HepG2 (cell line): ENCODE results near the gene PPIL3. TPM values are rescaled to one million over a fixed set of nuclear protein-coding genes. Genes with fewer than 3 reads are reported as not detected.

Experiments
- ATF7-NPFF ChIP-seq: sonication (generic); formaldehyde crosslinking; IDR thresholded peaks from 2 replicates; pipeline ENCODE4 v1.8.1; 2023; ENCODE audit warnings: mild to moderate bottlenecking, low read depth, missing genetic modification reagents, moderate library complexity
- KMT2B ChIP-seq: IDR thresholded peaks from 2 replicates; pipeline ENCODE4 v1.6.1; 2016; ENCODE audit warnings: missing genetic modification reagents, missing compliant biosample characterization
- MZF1 ChIP-seq: sonication (generic); formaldehyde crosslinking; IDR thresholded peaks from 2 replicates; pipeline ENCODE4 v1.8.1; 2023; ENCODE audit warnings: mild to moderate bottlenecking, missing genetic modification reagents, borderline replicate concordance
- PAWR ChIP-seq: sonication (generic); formaldehyde crosslinking; IDR thresholded peaks from 2 replicates; pipeline ENCODE4 v1.4.0; 2020; ENCODE audit warnings: missing genetic modification reagents, mild to moderate bottlenecking, borderline replicate concordance
- RBM22 ChIP-seq: fragments of 200-400 bp; formaldehyde crosslinking; optimal IDR thresholded peaks from 2 replicates; pipeline ENCODE3; 2017; ENCODE audit warnings: mild to moderate bottlenecking, low read length, moderate library complexity
- SRY ChIP-seq: sonication (generic); formaldehyde crosslinking; IDR thresholded peaks from 2 replicates; pipeline ENCODE4 v1.8.0; 2022; ENCODE audit warnings: mild to moderate bottlenecking, missing genetic modification reagents
- TBL1XR1 ChIP-seq: fragments of 150-350 bp; IDR thresholded peaks from 2 replicates; pipeline ENCODE4 v1.6.1; 2014; ENCODE audit warnings: borderline replicate concordance, low read length; ENCODE audit not compliant: partially characterized antibody
- TGIF2 ChIP-seq: IDR thresholded peaks from 2 replicates; pipeline ENCODE4 v1.6.1; 2016; ENCODE audit warnings: control low read depth, missing compliant biosample characterization
- WIZ ChIP-seq: sonication (generic); formaldehyde crosslinking; IDR thresholded peaks from 2 replicates; pipeline ENCODE4 v1.5.1; 2020; ENCODE audit warnings: mild to moderate bottlenecking, missing genetic modification reagents
- ZFP36L2 ChIP-seq: sonication (generic); formaldehyde crosslinking; IDR thresholded peaks from 2 replicates; pipeline ENCODE4 v1.4.0; 2020; ENCODE audit warnings: missing genetic modification reagents
- ZFP62 ChIP-seq: sonication (generic); formaldehyde crosslinking; IDR thresholded peaks from 2 replicates; pipeline ENCODE4 v1.4.0; 2020; ENCODE audit warnings: missing genetic modification reagents
- ZFP82 ChIP-seq: sonication (generic); formaldehyde crosslinking; IDR thresholded peaks from 2 replicates; pipeline ENCODE4 v1.5.1; 2020; ENCODE audit warnings: mild to moderate bottlenecking, missing genetic modification reagents, borderline replicate concordance
- ZNF562 ChIP-seq: sonication (generic); formaldehyde crosslinking; IDR thresholded peaks from 2 replicates; pipeline ENCODE4 v1.8.0; 2022; ENCODE audit warnings: missing genetic modification reagents, borderline replicate concordance
- polyA plus RNA-seq, 8 experiments: library from polyadenylated mRNA; depleted of rRNA in 3 of 8; stranded (reverse) in 7 of 8; unstranded in 1 of 8; fragments of >200 nt; fragmentation: Illumina TruSeq in 4 of 8; extraction: Trizol in 4 of 8; gene quantifications; 2 replicates each; pipeline versions ENCODE4 v1.2.1 to v1.2.3, GENCODE V29; 2011 to 2016; ENCODE audit warnings: low read depth in 4 of 8, missing spikeins in 1 of 8, mixed read lengths in 1 of 8; ENCODE audit not compliant: insufficient read depth in 1 of 8
- total RNA-seq, 5 experiments: library from RNA; depleted of rRNA; stranded (reverse); fragments of >200 nt; fragmentation: Illumina TruSeq; extraction: Trizol; gene quantifications; 2 replicates each; pipeline ENCODE4 v1.2.3, GENCODE V29; 2016; ENCODE audit warnings: low read depth in 1 of 5
- TF ChIP-seq, protein P1 (sequence below): sonication (generic); formaldehyde crosslinking; IDR thresholded peaks from 2 replicates; pipeline ENCODE4 v1.4.0; 2020; ENCODE audit warnings: missing genetic modification reagents
- TF ChIP-seq, protein P2 (sequence below): sonication (generic); formaldehyde crosslinking; IDR thresholded peaks from 2 replicates; pipeline ENCODE4 v1.8.0; 2022; ENCODE audit warnings: mild to moderate bottlenecking, missing genetic modification reagents
- TF ChIP-seq, protein P3 (sequence below): sonication (generic); formaldehyde crosslinking; IDR thresholded peaks from 2 replicates; pipeline ENCODE4 v1.5.0; 2020; ENCODE audit warnings: missing genetic modification reagents, mild to moderate bottlenecking, borderline replicate concordance
- TF ChIP-seq, protein P4 (sequence below): IDR thresholded peaks from 2 replicates; pipeline ENCODE4 v1.6.1; 2016; ENCODE audit warnings: mild to moderate bottlenecking, missing biosample characterization, missing genetic modification reagents
- TF ChIP-seq, protein P5 (sequence below): sonication (generic); formaldehyde crosslinking; IDR thresholded peaks from 2 replicates; pipeline ENCODE4 v1.4.0; 2020; ENCODE audit warnings: mild to moderate bottlenecking, missing genetic modification reagents
- TF ChIP-seq, protein P6 (sequence below): sonication (generic); formaldehyde crosslinking; IDR thresholded peaks from 2 replicates; pipeline ENCODE4 v1.4.0; 2020; ENCODE audit warnings: mild to moderate bottlenecking, missing genetic modification reagents

PPIL3 gene
- total and polyA plus RNA-seq, 2 of the 13 experiments (the other 11 are each of a cell fraction or from before 2014, with no cell fraction given) = 98.7 to 107 TPM

DNA sequence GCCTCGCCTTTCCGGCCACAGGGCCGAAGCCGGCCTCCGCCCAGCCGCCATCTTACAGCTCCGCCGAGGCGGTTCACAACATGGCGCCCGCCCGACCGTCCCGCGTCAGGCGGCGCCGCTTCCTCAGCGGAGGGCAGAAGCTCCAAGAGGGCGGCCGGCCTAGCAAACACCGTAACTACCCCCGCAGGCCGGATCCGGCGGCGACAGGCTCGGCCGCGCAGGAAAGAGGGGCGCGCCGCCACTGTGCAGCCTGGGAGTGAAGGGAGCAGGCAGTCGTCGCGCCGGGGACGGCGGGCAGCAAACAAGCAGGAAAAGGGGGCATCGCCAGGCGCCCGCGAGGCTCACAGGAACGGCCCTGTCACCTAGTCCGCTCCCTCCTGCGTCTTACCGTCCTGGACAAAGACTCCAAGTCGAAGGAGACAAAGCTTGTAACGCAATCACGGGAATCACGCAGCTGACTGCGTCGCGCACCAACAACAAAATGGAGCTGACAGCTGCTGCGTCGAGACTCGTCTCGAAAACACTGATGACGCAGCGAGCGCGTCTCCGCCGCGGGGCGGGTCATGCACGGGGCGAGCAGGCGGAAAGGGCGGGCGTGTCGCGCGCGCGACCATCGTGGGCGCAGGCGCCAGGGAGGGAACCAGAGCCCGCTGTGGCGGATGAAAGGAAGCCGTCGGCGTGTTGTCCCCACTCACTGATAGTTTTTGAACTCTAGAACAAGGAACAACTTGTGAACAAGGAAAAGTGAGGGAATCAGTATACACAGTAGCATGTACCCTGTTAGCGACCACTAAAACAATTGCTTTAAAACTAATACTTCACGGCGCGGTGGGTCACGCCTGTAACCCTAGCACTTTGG lies 24.5 kb downstream of the PPIL3 start, which contains the start of gene CLK1 (continued):
- TF ChIP-seq, protein P1, sequence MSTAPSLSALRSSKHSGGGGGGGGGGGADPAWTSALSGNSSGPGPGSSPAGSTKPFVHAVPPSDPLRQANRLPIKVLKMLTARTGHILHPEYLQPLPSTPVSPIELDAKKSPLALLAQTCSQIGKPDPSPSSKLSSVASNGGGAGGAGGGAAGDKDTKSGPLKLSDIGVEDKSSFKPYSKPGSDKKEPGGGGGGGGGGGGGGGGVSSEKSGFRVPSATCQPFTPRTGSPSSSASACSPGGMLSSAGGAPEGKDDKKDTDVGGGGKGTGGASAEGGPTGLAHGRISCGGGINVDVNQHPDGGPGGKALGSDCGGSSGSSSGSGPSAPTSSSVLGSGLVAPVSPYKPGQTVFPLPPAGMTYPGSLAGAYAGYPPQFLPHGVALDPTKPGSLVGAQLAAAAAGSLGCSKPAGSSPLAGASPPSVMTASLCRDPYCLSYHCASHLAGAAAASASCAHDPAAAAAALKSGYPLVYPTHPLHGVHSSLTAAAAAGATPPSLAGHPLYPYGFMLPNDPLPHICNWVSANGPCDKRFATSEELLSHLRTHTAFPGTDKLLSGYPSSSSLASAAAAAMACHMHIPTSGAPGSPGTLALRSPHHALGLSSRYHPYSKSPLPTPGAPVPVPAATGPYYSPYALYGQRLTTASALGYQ (CRISPR knock-in tag) = peak; percentile 91; the same call in 1 of the 2 replicates
- peak; percentile 98 for TF ChIP-seq TGIF2 (CRISPR knock-in tag)
- peak; percentile 74; the same call in 1 of the 2 replicates for TF ChIP-seq WIZ (CRISPR knock-in tag)
- peak; percentile 97 for TF ChIP-seq KMT2B
- TF ChIP-seq ATF7-NPFF (CRISPR knock-in tag) = peak; percentile 98
- TF ChIP-seq, protein P2, sequence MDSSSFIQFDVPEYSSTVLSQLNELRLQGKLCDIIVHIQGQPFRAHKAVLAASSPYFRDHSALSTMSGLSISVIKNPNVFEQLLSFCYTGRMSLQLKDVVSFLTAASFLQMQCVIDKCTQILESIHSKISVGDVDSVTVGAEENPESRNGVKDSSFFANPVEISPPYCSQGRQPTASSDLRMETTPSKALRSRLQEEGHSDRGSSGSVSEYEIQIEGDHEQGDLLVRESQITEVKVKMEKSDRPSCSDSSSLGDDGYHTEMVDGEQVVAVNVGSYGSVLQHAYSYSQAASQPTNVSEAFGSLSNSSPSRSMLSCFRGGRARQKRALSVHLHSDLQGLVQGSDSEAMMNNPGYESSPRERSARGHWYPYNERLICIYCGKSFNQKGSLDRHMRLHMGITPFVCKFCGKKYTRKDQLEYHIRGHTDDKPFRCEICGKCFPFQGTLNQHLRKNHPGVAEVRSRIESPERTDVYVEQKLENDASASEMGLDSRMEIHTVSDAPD (CRISPR knock-in tag) = peak; percentile 86; the same call in 1 of the 2 replicates
- peak; percentile 90; the same call in 1 of the 2 replicates for TF ChIP-seq ZFP82 (CRISPR knock-in tag)
- TF ChIP-seq ZFP36L2 = peak; percentile 68; the same call in 1 of the 2 replicates
- no peak; the same call in 1 of the 2 replicates for TF ChIP-seq MZF1 (CRISPR knock-in tag)
- TF ChIP-seq, protein P3, sequence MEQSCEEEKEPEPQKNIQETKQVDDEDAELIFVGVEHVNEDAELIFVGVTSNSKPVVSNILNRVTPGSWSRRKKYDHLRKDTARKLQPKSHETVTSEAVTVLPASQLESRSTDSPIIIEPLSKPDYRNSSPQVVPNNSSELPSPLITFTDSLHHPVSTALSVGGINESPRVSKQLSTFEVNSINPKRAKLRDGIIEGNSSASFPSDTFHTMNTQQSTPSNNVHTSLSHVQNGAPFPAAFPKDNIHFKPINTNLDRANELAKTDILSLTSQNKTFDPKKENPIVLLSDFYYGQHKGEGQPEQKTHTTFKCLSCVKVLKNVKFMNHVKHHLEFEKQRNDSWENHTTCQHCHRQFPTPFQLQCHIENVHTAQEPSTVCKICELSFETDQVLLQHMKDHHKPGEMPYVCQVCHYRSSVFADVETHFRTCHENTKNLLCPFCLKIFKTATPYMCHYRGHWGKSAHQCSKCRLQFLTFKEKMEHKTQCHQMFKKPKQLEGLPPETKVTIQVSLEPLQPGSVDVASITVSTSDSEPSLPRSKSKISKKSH = peak; percentile 86; the same call in 1 of the 2 replicates
- TF ChIP-seq RBM22 = peak; percentile 56
- TF ChIP-seq, protein P4, sequence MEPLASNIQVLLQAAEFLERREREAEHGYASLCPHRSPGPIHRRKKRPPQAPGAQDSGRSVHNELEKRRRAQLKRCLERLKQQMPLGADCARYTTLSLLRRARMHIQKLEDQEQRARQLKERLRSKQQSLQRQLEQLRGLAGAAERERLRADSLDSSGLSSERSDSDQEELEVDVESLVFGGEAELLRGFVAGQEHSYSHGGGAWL = peak; percentile 93
- TF ChIP-seq ZFP62 (CRISPR knock-in tag) = 0 out of 2 replicates have a peak, but pooled peaks have one; percentile 25
- peak; percentile 22 for TF ChIP-seq TBL1XR1
- TF ChIP-seq SRY = peak; percentile 96
- TF ChIP-seq, protein P5, sequence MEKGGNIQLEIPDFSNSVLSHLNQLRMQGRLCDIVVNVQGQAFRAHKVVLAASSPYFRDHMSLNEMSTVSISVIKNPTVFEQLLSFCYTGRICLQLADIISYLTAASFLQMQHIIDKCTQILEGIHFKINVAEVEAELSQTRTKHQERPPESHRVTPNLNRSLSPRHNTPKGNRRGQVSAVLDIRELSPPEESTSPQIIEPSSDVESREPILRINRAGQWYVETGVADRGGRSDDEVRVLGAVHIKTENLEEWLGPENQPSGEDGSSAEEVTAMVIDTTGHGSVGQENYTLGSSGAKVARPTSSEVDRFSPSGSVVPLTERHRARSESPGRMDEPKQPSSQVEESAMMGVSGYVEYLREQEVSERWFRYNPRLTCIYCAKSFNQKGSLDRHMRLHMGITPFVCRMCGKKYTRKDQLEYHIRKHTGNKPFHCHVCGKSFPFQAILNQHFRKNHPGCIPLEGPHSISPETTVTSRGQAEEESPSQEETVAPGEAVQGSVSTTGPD (CRISPR knock-in tag) = no peak
- no peak for TF ChIP-seq ZNF562
- TF ChIP-seq, protein P6, sequence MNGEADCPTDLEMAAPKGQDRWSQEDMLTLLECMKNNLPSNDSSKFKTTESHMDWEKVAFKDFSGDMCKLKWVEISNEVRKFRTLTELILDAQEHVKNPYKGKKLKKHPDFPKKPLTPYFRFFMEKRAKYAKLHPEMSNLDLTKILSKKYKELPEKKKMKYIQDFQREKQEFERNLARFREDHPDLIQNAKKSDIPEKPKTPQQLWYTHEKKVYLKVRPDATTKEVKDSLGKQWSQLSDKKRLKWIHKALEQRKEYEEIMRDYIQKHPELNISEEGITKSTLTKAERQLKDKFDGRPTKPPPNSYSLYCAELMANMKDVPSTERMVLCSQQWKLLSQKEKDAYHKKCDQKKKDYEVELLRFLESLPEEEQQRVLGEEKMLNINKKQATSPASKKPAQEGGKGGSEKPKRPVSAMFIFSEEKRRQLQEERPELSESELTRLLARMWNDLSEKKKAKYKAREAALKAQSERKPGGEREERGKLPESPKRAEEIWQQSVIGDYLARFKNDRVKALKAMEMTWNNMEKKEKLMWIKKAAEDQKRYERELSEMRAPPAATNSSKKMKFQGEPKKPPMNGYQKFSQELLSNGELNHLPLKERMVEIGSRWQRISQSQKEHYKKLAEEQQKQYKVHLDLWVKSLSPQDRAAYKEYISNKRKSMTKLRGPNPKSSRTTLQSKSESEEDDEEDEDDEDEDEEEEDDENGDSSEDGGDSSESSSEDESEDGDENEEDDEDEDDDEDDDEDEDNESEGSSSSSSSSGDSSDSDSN (CRISPR knock-in tag) = peak; percentile 91
- TF ChIP-seq PAWR = peak; percentile 97; the same call in 1 of the 2 replicates
